Stomach (tissue), 4 donors: ENCODE results near the gene ARHGAP12.

ENCODE experiments used
- CTCF ChIP-seq, 7 experiments: fragments of 450-650 bp in 4 of 7; fragments of 200-600 bp in 3 of 7; sonication (generic) in 3 of 7; IDR thresholded peaks; one replicate each; pipeline ENCODE4 v1.5.1; 2016 to 2019; ENCODE audit warnings: antibody characterized with exemption in 7 of 7, control low read depth in 2 of 7, mild to moderate bottlenecking in 1 of 7
- EP300 ChIP-seq: sonication (generic); formaldehyde crosslinking; IDR thresholded peaks from one replicate; pipeline ENCODE4 v1.6.1; 2017; ENCODE audit warnings: antibody characterized with exemption
- POLR2AphosphoS5 ChIP-seq, 3 donors: sonication (generic); formaldehyde crosslinking; IDR thresholded peaks; one replicate each; pipeline ENCODE4 v1.6.1; 2016; ENCODE audit warnings: antibody characterized with exemption in 3 of 3

GRCh38 chr10:31820778-31821369, 107.8 kb downstream of the ARHGAP12 start:
- TF ChIP-seq CTCF (IDR thresholded peaks at IDR 0.05) (no peak), EP300 (no peak), POLR2AphosphoS5 (IDR thresholded peaks at IDR 0.05) (no peak)
